Urinary bladder (tissue), 4 donors: Measurements from ENCODE around the gene UBAP2. TPM values are rescaled to one million over a fixed set of nuclear protein-coding genes. Genes with fewer than 3 reads are reported as not detected.
"Not testable (repeated sequence)": the region's sequence is repeated elsewhere in the genome, so short reads cannot be mapped to it uniquely, and the experiment has no call there.

Source experiments
- DNase-seq: peaks from one replicate; pipeline ENCODE4 v3.0.0-alpha.2; 2015; ENCODE audit errors: extremely low spot score
- H3K27ac ChIP-seq: one replicate; pipeline ENCODE4 v1.5.1; 2013; ENCODE audit warnings: low read depth, mild to moderate bottlenecking, moderate library complexity
- H3K36me3 ChIP-seq: one replicate; pipeline ENCODE4 v1.6.1; 2013; ENCODE audit warnings: mild to moderate bottlenecking, moderate library complexity; ENCODE audit not compliant: insufficient read depth
- H3K4me1 ChIP-seq: one replicate; pipeline ENCODE4 v1.6.1; 2013; ENCODE audit warnings: mild to moderate bottlenecking, moderate library complexity; ENCODE audit not compliant: insufficient read depth
- H3K4me3 ChIP-seq: one replicate; pipeline ENCODE4 v1.5.1; 2013; ENCODE audit warnings: low read depth, low read length
- WGBS: extraction: QIAGEN DNeasy Blood & Tissue Kit; methylation state at CpG from one replicate; pipeline ENCODE4 v1.1.7; 2013; 5-methylcytosine and 5-hydroxymethylcytosine counted together
- polyA plus RNA-seq: library from polyadenylated mRNA; stranded (reverse); fragments of 200-250 nt; gene quantifications from one replicate; pipeline ENCODE4 v1.2.3, GENCODE V29; 2013
- total RNA-seq: library from RNA; depleted of rRNA; stranded (reverse); fragments of >200 nt; gene quantifications from one replicate; pipeline ENCODE4 v1.2.3, GENCODE V29; 2014
- donor health status: healthy with polysubstance abuse.
- donor health status: healthy.

The UBAP2 gene
- total and polyA plus RNA-seq, 2 donors = 16.4 to 51.0 TPM

DNA sequence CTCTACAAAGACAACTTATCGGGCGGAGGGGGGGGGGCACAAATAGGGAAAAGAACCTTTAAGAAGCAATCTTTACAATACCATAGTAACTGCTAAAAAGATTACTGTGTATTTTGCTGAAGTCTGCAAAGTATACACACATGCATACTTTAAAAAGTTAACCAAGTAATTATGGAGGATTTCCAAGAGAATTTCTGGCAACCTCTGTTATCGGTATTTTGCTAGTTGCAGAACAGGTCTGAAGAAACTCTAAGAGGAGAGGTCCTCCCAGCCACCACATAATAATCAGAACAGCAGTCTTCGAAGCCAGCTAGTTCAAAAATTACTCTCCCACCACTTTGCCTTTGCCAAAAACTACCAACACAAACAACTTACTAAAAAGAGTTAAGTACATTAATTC, 56.1 kb downstream of the UBAP2 start:
- H3K27ac ChIP-seq = no peak overlapping the region
- no peak overlapping the region for H3K4me3 ChIP-seq
- DNase-seq = no peak
- WGBS = 59% methylated on average over 4 of the region's 4 CpGs
- H3K36me3 ChIP-seq = no peaks in the 10 kb centered on the region
- H3K4me1 ChIP-seq = no peaks in the 10 kb centered on the region

DNA sequence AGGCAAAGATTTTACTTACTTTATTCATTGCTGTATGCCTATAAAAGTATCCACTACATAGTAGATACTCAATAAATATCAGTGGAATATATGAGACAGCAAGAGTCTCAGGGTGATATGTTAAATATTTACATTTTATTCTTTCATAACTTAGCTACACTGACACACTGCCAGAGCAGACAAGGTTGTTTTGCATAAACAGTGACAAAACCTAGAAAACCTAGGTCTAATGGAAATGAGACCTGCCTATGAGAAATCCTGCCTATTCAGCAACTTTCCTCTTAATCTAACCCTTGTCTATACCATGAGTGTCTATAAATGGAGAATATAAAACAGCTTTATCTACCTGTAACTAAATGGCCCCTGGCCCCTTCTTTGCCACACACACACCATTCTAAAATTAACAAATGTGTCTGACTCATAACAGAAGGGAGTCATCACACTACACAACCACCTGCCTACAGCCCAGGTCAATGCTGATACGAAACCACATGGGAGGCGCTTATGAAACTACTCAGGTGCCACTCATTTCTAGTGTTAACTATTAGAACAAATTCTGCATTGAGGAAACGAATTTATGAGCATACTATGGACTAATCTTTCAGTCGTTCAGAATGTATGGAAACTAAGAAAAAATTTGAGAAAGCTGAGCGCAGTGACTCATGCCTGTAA, 60.3 kb downstream of the UBAP2 start:
- Histone ChIP-seq H3K4me3 (no peak overlapping the region), H3K27ac (no peak overlapping the region), H3K4me1 (no peaks in the 10 kb centered on the region), H3K36me3 (no peaks in the 10 kb centered on the region)
- DNase-seq = no peak
- WGBS = 71% methylated on average over 5 of the region's 5 CpGs

DNA sequence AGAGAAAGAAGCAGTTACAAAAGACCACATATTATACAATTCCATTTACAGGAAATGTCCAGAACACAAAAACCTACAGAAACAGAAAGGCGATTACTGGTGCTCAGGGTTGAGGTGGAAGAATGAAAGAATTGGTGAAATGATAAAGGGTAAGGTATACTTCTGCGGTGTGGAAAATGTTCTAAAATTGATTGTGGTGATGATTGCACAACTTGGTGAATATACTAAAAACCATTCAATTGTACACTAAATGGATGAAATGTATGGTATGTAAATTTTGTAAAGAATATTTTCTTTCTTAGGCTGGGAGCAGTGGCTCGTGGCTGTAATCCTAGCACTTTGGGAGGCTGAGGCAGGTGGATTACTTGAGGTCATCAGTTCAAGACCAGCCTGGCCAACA, 72.3 kb downstream of the UBAP2 start:
- Histone ChIP-seq H3K27ac (no peak overlapping the region), H3K36me3 (peaks cover 3% of the 10 kb centered on the region), H3K4me1 (no peaks in the 10 kb centered on the region), H3K4me3 (no peak overlapping the region)
- WGBS = 61% methylated on average over 3 of the region's 3 CpGs
- no peak for DNase-seq

DNA sequence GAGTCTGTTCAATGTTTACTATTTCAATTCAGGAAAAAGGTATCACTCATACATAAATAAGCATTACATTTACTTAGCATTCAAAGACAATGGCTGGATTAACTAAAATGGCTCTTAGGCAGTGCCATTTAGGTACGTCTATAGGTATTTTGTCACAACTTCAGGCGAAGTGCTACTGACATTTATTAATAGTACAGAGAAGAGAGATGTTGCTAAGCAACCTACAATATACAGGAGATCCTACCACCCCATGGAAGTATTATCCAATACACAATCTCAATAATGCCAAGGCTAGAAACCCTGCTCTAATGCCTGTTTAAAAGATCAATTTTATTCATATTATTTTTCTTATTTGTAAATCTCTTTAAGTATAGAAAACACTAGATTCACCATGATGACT, 76.0 kb downstream of the UBAP2 start:
- Histone ChIP-seq H3K27ac (no peak overlapping the region), H3K36me3 (peaks cover 6% of the 10 kb centered on the region), H3K4me1 (peaks cover 3% of the 10 kb centered on the region), H3K4me3 (no peak overlapping the region)
- WGBS = 78% methylated on average over 2 of the region's 2 CpGs
- no peak for DNase-seq

DNA sequence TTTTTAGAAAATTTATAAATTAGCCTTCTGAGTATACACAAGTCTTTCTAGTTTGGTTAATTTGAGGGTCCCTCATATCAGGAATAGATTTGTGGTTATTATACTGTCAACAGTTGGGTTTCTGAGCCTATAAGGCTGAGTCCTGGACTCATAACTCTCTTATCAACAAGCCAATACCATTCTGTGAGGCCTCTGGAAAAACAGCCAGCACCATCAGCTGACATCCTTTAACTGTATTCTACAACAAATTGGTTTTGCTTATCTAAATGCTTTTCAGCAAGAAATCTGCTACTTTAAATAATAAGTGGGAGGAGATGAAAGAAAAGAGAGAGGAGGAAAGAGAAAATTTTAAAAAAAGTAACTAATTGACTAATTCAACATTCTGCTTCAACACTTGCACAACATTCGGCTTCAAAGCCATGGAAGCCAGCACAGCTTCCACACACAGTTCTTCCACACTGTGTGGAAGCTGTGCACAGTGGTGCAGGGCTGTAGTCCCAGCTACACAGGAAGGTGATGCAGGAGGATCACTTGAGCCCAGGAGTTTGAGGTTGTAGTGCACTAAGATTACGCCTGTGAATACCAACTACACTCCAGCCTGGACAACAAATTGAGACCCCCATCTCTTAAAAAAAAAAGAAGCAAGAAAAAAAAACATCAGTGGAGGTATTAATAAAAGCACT, 84.5 kb downstream of the UBAP2 start:
- DNase-seq = no peak
- H3K4me1 ChIP-seq = peaks cover 3% of the 10 kb centered on the region
- H3K4me3 ChIP-seq = no peak overlapping the region
- H3K36me3 ChIP-seq = no peaks in the 10 kb centered on the region
- WGBS = 94% methylated on average over 2 of the region's 2 CpGs
- H3K27ac ChIP-seq = no peak overlapping the region

DNA sequence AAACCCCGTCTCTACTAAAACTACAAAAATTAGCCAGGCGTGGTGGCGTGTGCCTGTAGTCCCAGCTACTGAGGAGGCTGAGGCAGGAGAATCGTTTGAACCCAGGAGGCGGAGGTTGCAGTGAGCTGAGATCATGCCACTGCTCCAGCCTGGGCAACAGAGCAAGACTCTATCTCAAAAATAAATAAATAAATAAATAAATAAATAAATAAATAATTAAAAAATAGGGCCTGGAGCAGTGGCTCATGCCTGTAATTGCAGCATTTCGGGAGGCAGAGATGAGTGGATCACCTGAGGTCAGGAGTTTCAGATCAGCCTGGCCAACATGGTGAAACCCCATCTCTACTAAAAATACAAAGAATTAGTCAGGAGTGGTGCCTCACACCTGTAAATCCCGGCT, 86.2 kb downstream of the UBAP2 start:
- H3K4me3 ChIP-seq, H3K27ac ChIP-seq, H3K4me1 ChIP-seq, H3K36me3 ChIP-seq, DNase-seq: not testable (repeated sequence)
- WGBS = 84% methylated on average over 7 of the region's 7 CpGs

DNA sequence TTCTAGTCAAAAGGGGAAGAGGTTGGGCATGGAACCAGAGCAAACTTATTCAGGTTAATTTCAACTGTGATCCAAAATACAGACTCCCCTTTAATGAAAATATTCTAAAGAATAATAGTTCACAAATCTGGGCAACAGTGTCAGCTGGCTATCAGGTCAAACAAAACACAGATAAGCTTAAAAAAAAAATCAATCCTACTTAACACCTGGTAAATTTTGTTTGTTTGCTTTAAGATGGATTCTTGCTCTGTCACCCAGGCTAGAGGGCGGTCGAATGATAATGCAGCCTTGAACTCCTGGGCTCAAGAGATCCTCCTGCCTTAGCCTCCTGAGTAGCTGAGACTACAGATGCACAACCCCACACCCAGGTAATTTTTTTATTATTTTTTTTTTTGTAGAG, 89.0 kb downstream of the UBAP2 start:
- DNase-seq = no peak
- WGBS = 95% methylated on average over 2 of the region's 2 CpGs
- H3K4me3 ChIP-seq = no peak overlapping the region
- H3K4me1 ChIP-seq = no peaks in the 10 kb centered on the region
- H3K27ac ChIP-seq = no peak overlapping the region
- no peaks in the 10 kb centered on the region for H3K36me3 ChIP-seq

DNA sequence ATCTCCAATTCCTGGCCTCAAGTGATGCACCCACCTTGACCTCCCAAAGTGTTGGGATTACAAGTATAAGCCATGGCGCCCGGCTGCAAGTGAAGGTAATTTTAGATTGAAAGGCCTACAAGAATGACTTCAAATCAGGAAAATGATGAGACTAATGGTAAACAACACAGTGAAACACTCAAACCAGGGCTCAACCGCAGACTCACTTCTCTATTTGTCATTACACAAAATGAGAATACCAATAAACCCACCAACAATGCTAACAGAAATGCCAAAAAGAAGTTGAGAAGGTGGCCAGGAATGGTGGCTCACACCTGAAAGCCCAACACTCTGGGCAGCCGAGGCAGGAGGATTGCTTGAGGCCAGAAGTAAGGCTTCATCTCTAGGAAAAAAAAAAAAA, 92.1 kb downstream of the UBAP2 start:
- Histone ChIP-seq H3K36me3 (peaks cover under 1% of the 10 kb centered on the region), H3K4me1 (no peaks in the 10 kb centered on the region), H3K27ac (no peak overlapping the region), H3K4me3 (no peak overlapping the region)
- 81% methylated on average over 4 of the region's 4 CpGs for WGBS
- no peak for DNase-seq

DNA sequence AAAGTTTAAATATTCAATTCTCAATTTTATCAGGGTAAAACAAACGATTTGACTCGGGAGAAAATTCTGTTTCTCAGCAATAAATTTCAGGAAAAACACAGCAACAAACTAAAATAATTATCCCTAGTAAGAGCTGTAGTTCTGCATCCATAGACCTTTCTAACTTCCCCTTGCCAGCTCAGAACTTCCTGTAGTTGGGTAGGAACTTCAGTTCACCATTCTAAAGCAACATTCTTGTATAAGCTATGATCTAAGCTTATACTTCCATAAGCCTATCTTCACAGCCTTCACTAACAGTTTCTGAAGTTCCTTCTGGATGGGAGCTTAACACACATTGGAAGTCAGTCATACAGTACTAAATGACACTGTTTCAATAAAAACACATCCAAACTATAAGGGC, 96.6 kb downstream of the UBAP2 start:
- Histone ChIP-seq H3K4me3 (no peak overlapping the region), H3K36me3 (peaks cover 2% of the 10 kb centered on the region), H3K27ac (no peak overlapping the region), H3K4me1 (no peaks in the 10 kb centered on the region)
- 84% methylated on average over 2 of the region's 2 CpGs for whole genome bisulfite sequencing
- DNase-seq = no peak

DNA sequence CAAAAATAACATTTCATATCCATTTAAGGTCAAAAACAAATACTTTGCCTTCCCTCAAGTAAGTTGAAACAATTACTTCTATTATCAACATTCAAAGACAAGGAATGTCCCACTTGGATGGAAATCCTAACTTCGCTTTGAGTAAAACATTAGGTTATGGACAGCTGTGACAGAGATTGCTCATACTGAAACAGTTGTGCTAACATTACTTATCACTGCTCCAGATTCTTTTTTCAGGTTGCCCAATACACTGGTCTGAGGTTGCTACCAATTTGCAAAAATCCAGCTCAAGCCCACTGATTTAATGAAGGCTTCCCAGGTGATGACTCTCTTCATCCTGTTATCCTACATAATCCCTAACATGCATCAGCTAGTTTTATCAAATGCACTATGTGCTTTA, 98.3 kb downstream of the UBAP2 start:
- H3K27ac ChIP-seq = no peak overlapping the region
- no peak for DNase-seq
- H3K4me3 ChIP-seq = no peak overlapping the region
- H3K36me3 ChIP-seq = peaks cover 2% of the 10 kb centered on the region
- 97% methylated on average over 1 of the region's 1 CpG for WGBS
- no peaks in the 10 kb centered on the region for H3K4me1 ChIP-seq

DNA sequence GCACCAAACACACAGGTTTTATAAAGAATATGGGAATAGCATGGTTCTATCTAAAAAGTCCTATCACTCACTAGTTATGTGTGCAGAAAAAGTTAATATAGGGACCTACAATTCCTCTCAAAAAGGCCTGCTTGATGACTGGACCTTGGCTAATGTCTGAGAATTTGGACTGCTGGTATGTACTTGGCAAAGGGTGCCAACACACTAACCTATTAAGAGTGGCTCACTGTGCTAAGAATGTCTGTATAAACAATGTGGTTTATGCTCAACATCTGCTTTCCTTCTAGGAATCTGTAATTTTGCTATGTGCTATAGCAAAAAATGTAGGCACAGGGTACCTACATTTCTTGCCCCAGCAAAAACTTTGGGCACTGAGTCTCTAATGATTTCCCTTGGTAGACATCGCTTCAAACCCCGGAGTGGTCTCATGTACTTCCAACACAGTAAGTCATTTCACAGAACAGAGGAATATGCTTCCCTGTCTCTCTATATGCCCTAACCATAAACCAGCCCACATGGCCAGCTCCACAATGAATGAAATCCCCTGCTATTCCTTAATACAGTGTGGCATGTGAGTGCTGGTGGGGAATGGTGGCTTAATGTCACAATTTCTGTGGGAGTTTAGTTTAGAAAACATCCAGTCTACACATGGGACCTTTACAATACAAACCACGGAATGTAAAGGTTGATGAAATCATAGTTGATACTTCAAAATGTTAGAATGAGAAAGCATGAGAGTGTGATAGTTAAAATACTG, 101.7 kb downstream of the UBAP2 start:
- H3K36me3 ChIP-seq = peaks cover 2% of the 10 kb centered on the region
- H3K4me3 ChIP-seq = no peak overlapping the region
- no peak overlapping the region for H3K27ac ChIP-seq
- WGBS = 72% methylated on average over 3 of the region's 3 CpGs
- no peaks in the 10 kb centered on the region for H3K4me1 ChIP-seq
- no peak for DNase-seq

DNA sequence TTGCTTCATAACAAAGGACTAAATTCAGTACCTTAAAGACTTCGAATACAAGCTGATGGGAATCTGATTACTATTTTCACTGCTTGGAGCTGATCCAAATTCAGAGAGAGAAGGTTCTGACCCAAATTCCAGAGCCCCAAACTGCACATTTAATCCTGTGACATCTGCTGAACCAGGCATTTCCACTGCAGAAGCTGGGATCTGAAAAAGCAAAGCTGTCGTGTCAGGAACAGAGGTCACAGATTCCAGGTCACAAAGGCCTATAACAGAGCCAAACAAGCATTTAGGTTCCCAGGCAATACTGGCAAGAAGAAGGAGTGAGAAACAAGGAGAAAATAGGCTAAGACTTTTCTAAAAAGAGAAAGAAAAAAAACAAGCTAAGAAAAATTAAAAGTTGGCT, 105.3 kb downstream of the UBAP2 start:
- Histone ChIP-seq H3K36me3 (peaks cover 1% of the 10 kb centered on the region), H3K27ac (no peak overlapping the region), H3K4me3 (no peak overlapping the region), H3K4me1 (no peaks in the 10 kb centered on the region)
- DNase-seq = no peak
- 32% methylated on average over 2 of the region's 2 CpGs for WGBS

DNA sequence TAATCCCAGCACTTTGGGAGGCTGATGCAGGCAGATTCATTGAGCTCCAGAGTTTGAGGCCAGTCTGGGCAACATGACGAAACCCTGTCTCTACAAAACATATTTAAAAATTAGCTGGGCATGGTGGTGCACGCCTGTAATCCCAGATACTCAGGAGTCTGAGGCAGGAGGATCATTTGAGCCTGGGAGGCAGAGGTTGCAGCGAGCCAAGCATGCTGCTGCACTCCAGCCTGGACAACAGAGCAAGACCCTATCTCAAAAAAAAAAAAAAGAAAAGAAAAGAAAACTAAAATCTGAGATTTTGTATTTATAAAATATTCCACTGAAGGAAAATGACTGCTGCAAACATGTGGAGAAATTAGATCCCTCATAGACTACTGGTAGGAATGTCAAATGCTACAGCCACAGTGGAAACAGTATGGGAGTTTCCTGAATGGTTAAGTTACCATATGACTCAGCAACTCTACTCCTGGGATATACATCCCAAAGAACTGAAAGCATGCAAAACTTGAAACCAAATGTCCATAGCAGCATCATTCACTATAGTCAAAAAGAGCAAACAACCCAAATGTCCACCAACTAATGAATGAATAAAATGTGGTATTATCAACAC, 106.1 kb downstream of the UBAP2 start:
- Histone ChIP-seq H3K27ac (no peak overlapping the region), H3K4me3 (no peak overlapping the region), H3K36me3 (peaks cover 1% of the 10 kb centered on the region), H3K4me1 (no peaks in the 10 kb centered on the region)
- WGBS = 98% methylated on average over 3 of the region's 3 CpGs
- no peak for DNase-seq
